ENCODE data around the gene TRIM66. TPM values are rescaled to one million over a fixed set of nuclear protein-coding genes. Genes with fewer than 3 reads are reported as not detected.

The TRIM66 gene
- total RNA-seq, 1 experiment from 2014 or later: 2.1 TPM

- H4K5ac ChIP-seq (ENCODE audit: insufficient read length, low read depth, low read length): no peak overlapping the region
- no CpG with 5 or more reads among the region's 56 CpGs for WGBS (ENCODE audit: extremely low coverage, insufficient read length, low lambda C conversion rate)
- peak overlapping the region; percentile 66 for H3K9ac ChIP-seq (ENCODE audit: extremely low read depth, insufficient read length, low read length)
- peaks cover 3% of the 10 kb centered on the region for H3K4me1 ChIP-seq (ENCODE audit: insufficient read depth, low read length)
- Mint-ChIP-seq H3K27ac (peak overlapping the region; percentile 96 to 98 (median 97)), H3K27me3 (ENCODE audit: low read depth) (no peaks in the 10 kb centered on the region; the same call in 1 of the 2 replicates), H3K36me3 (ENCODE audit: insufficient read depth in 1 of 3, low read depth in 3 of 3) (peaks cover 42 to 88% (median 66%) of the 10 kb centered on the region in 3 experiments), H3K9me3 (no peaks in the 10 kb centered on the region; a peak in 1 of 5 replicates), H3K4me3 (peak overlapping the region; percentile 75 to 77), H3K4me1 (peaks cover 46 to 56% of the 10 kb centered on the region in 2 experiments)
- H2BK15ac ChIP-seq (ENCODE audit: low read depth, low read length): no peak overlapping the region
- peaks cover 4% of the 10 kb centered on the region for H3K23me2 ChIP-seq (ENCODE audit: insufficient read length, low read depth, low read length, poor library complexity, severe bottlenecking)
- H3K23ac ChIP-seq (ENCODE audit: insufficient read length, low read depth, low read length): no peak overlapping the region
- no peaks in the 10 kb centered on the region for H3K79me1 ChIP-seq (ENCODE audit: insufficient read depth, low read depth, low read length, poor library complexity, severe bottlenecking)
- H3K4ac ChIP-seq (ENCODE audit: low read depth, low read length): no peak overlapping the region
- H3K27me3 ChIP-seq (ENCODE audit: insufficient read depth, low read length): no peaks in the 10 kb centered on the region
- H2AFZ ChIP-seq (ENCODE audit: low read length): no peak overlapping the region
- peaks cover 3% of the 10 kb centered on the region; the same call in 1 of the 2 replicates for H3K79me2 ChIP-seq (ENCODE audit: insufficient read depth, low read length)
- H4K20me1 ChIP-seq (ENCODE audit: control insufficient read depth, insufficient read depth, insufficient read length): no peaks in the 10 kb centered on the region
- peak overlapping the region; percentile 81 for H3K27ac ChIP-seq (ENCODE audit: insufficient read length, low read depth, low read length)
- H3K9me3 ChIP-seq (ENCODE audit: control insufficient read depth, low read depth, low read length): no peaks in the 10 kb centered on the region
- H3T11ph ChIP-seq (ENCODE audit: low read length): no peak overlapping the region
- H2AK5ac ChIP-seq (ENCODE audit: insufficient read length, low read length): no peak overlapping the region
- DNase-seq: peak; percentile 99
- no peak overlapping the region for H4K8ac ChIP-seq (replicated peaks; ENCODE audit: insufficient read length, low read depth, low read length)
- H2BK5ac ChIP-seq (ENCODE audit: insufficient read length, low read length): no peak overlapping the region
- H3K18ac ChIP-seq (ENCODE audit: insufficient read length, low read depth, low read length): peak overlapping the region; percentile 3
- H3K56ac ChIP-seq (ENCODE audit: insufficient read length, low read depth, low read length): no peak overlapping the region
- H3K14ac ChIP-seq (ENCODE audit: insufficient read depth, low read length): peak overlapping the region; percentile 28; the same call in 1 of the 2 replicates
- no peak overlapping the region for H2BK20ac ChIP-seq (ENCODE audit: low read depth, low read length, poor library complexity, severe bottlenecking)
- H3K4me2 ChIP-seq (ENCODE audit: insufficient read depth, insufficient read length, low read length): peak overlapping the region; percentile 59
- H4K91ac ChIP-seq (ENCODE audit: insufficient read length, low read depth, low read length): no peak overlapping the region
- TF ChIP-seq CTCF (conservative IDR thresholded peaks at IDR 0.05): peak; percentile 27; the same call in 2 of the 3 replicates
- no peak overlapping the region for H2BK12ac ChIP-seq (ENCODE audit: insufficient read length, low read depth, low read length)
- H2BK120ac ChIP-seq (ENCODE audit: low read depth, low read length, poor library complexity, severe bottlenecking): no peak overlapping the region
Observed at GRCh38 chr11:8688414-8689362, 6.2 kb upstream of the TRIM66 start.
